GM21528 (cell line): ENCODE results near the gene RTF1.

Experiments
- ATAC-seq: cut with Tn5 transposase; IDR thresholded peaks from one replicate; pipeline ENCODE4 v1.9.1; 2021; ENCODE audit warnings: mild to moderate bottlenecking, moderate library complexity; ENCODE audit not compliant: unreplicated experiment, low FRiP score

The RTF1 gene

DNA sequence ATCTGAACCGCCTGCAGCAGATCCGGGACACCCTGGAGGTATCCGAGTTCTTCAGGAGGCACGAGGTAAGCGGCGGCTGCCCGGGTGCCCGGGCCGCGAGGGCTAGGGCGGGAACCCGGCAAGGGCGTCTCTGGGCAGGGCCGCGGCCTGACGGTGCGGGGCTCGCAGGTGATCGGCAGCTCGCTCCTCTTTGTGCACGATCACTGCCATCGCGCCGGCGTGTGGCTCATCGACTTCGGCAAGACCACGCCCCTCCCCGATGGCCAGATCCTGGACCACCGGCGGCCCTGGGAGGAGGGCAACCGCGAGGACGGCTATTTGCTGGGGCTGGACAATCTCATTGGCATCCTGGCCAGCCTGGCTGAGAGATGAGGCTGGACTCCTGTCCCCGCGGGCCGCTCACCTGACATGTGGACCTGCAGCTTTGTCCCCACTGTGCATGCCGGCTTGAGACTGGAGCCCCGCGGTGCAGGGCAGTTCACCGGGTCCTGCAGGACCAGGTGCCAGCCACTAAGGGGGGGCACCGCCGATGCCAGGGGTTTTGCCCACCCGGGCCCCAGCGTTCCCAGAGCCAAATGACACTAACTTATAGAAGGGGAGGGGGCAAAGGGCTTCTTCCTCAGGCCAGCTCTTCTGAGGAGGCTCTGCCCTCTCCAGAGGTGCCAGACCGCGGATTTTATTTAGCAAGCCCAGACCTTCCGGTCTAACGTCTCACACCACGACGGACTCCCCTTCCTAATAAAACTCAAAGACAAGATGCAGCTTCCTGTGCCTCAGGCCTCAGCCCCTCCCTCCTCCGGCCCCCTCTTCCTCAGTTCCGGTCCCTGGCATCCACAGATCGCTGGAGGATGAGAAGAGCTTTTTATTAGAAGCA, 86.1 kb downstream of the RTF1 start:
- no peak for ATAC-seq

DNA sequence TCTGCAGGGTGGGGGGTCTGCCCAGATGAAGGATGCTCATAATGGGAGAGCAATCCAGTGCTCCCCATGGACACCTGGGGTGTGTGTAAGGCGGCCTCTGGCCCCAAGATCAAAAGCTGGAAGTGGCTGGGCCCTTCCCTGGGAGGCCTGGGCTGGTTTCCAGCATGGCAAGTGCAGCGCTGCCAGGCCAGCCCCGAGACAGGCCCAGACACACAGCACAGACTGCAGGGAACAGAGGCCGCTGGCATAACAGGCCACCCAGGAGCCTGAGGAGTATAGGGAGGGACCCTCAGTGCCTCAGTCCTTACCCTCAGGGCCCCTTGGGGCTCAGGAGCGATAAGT, 86.7 kb downstream of the RTF1 start:
- ATAC-seq, result no peak

DNA sequence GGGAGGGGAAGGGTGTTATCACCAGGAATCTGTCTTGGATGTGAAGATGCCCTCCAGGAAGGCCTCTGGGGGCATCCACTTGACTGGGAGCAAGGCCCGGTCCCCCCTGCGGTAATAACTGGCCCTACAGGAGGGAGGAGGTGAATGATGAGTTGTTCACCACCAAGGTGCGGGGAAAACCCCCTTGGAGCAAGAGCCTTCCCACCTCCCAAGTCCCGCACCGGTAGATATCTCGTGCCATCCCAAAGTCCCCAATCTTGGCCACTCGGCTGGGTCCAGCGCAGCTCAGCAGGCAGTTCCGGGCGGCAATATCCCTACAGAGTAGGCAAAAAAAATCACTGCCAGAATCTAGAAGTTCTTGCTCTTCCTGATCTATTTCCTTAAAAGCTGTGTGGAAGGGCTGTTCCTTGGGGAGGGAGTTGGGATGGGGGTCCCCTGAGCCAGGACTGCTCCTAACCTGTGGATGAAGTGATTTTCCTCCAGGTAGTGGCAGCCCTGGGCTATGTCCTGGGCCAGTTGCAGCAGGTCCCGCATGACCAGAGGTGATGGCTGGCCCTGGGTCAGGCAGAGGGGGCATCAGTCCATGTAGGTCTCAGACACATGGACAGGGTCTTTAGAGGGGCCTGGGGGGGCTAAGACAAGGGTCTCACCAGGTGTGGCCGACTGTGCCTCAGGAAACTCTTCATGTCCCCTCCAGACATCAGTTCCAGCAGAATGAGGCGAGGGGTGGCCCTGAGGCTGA, 88.0 kb downstream of the RTF1 start:
- ATAC-seq, result no peak

DNA sequence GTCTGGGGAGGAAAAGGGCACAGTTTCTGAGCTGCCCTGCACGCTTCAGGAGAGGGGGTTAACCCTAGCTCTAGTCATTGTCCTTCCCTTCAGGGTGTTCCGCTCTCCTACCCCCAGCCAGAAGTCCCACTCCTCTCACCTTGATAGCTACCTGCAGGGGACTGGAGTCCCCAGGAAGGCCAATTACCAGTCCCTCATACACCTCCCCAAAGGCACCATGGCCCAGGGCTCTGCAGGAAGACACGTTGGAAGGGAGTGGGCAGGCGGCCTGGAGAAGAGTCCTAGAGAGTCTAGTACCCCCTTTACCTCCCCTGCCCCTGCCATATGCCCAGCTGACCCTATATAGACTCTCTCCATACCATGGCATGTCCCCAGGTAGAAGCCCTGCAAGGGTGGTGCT, 88.9 kb downstream of the RTF1 start:
- ATAC-seq, result no peak

DNA sequence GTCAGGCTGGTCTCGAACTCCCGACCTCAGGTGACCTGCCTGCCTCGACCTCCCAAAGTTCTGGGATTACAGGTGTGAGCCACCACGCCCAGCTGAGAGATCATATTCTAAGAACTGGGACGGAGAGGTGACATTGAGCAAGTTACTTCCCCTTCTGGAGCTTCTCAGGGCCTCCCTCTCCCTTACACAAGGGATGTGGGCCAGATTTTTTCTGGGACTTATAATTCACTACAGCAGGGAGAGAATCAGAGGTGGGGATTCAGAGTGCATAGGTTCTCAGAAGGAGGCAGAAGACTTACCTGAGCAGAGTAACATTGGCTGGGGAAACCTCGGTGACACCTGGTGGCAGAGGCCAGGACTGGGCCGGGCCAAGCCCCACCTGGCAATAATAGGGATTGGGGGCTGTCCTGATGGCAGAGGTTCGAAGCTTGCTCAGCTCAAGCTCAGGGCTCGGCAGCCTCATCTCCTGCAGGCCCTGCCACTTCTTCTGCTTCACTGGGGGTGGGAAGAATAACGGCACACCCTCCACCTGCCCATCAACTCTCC, 90.0 kb downstream of the RTF1 start:
- ATAC-seq, result no peak

DNA sequence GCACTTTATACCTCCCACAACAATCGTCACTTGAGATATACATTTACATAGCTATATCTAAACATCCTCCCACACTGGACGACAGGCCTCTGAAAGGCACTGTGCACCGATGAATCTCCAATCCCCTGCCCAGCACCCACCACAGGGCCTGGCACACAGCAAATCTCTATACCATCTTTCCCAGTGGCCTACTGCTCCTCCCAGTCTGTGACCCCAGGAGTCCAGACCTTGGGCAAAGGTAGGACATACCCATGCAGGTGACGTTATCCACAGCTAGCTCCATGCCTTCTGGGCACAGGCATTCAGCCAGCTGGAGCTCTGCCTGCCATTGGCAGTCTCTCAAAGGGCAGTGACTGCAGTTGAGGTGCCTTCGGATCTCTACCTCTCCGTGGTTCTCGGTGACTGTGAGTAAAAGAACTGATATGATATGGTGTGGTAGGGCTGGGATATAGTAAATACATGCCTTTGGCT, 91.0 kb downstream of the RTF1 start:
- ATAC-seq, result no peak

DNA sequence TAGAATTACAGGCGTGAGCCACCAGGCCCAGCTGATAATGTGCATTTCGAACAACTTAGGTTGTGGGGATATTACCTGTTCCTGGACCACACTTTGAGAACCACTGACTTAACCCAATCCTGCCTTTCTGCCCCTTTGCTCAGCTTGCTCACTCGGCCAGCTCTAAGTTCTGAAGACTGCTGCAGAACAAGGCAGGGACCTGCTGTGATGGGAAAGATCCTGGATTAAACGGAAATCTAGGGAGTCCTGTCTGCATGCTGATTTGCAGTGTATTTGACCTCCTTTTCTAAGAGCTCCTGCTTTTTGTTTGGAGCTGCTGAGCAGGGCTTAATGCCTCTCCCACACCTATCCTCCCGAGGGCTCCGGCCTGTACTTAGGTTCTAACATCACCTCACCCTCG, 93.8 kb downstream of the RTF1 start:
- ATAC-seq, result no peak

DNA sequence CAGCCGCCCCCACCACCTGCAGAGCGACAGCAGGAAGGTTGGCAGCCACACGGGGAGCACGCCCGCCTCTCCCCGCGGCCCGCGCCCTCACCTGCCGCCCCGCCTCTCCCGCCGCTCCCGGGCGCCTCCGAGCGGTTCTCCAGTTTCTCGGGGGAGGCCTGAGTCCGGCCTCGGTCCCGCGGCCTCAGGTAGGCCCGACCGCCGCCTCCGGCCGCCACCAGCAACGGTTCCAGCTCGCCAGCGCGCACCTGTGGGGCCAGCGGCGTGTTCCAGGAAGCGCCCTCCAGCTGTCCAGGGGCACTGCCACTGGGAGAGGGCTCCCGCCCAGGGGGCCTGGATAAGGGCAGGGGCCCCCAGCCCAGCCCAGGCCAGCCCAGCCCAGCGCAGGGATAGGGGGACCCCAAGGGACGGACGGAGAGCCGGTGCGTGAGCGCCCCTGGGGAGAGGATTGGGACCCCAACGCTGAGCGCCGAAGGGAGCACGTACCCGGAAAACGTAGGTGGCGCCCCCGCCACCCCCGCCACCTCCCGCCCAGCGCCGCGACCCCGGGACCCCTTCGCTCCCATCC, 94.5 kb downstream of the RTF1 start:
- ATAC-seq, result no peak

DNA sequence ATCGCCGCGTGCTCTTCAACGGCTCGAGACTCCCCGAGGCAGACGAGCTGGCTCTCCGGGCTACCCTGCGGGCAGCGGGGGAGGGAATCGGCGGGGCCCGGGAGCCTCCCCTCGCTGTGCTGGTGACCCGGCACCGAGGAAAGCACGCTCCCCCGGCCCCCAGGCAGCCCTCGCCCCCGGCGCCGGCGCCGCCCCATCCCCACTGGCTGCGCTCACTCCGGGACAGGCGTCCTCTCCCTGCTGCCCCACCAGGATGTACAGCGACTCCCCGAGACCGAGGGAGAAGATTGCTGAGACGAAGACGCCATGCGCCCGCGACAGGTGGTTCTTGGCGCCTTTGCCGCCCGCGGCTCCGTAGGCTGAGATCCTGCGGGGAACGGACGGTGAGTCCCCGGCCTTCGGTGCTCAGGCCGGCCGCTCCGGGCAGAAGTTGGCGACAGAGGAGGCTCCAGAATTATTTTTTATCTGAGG, 95.0 kb downstream of the RTF1 start:
- ATAC-seq, result no peak

DNA sequence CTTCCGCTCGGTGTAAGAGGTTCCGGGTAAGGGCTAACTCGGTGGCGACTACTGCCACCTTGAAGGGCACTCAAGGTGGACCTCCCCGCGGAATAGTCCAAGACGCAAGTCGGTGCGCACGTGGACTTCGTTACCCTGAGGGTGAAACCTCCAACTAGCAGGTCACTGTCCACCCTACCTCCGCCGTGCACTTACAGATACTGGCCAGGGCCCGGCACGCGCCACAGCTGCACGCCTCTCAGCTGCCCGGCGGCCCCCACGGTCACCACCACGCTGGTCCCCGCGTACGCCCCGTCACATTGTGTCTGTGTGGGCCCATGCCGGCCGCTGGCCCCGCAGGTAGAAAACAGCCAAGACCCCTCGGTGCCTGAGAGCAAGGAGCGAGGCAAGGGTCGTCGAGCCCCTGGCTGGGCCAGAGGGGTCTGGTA, 95.6 kb downstream of the RTF1 start:
- no peak for ATAC-seq

DNA sequence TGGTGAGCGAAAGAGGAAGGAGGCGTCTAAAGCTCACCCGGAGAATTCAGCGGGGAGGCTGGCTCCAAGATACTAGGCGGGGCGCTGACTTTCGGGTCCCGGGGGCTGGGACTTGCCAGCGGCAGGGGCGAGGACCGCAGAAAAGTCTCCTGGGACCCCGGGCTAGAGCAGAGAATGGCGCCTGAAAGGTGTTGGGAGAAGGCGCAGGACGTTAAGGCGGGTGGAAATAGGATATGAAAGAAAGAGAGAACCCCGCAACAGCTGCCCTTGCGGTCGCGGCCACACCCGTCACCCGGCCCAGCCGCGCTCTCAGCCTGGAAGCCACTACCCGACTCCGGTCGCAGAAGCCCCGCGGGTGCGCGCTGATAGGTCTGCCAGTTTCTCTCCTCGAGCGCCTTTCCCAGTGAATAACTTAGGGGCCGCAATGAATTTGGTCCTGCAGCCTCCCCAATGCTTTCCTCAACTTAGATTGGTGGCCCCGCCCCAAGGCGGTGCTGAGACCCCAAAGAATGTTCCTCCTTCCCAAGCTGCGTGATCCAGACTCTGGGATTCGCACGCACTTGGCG, 96.1 kb downstream of the RTF1 start:
- no peak for ATAC-seq

DNA sequence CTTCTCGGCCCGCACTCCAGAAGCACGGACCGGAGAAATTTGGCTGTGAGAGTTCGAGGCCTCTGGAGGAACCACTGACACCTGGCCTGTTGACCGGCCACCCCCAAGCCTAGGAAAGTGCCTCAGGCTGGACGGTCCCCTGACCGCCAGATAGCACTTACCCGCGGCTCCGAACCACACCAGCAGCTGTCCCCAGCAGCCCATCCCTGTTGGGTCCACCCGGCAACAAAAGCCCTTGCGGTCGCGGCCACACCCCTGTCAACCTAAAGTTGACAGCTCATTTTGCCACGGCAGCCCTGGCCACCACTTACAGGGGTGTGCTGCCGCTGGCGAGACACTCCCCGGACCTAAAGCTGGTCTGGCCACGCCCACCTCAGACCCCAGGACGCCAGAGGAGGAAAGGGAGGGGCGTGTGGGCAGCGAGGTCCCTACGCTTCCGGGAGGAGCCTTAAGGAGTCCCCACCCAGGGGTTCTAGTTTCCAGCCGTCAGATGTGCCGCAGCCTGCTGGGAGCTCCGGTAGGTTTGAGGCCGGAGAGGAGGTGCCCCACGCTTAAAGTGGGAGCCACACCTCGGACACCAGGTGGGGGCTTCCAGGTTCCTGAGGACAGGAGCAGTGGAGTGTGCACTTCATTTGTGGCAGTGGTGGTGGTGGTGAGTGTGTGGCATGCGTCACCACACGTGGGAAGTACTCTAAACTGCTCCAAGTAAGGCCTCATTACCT, 96.8 kb downstream of the RTF1 start, which contains the start of gene LTK:
Gene LTK (minus strand): TSS at position 322 of the 722 bp plus-strand sequence. CDS start 118 bp downstream, at position 204.
- ATAC-seq, result no peak

DNA sequence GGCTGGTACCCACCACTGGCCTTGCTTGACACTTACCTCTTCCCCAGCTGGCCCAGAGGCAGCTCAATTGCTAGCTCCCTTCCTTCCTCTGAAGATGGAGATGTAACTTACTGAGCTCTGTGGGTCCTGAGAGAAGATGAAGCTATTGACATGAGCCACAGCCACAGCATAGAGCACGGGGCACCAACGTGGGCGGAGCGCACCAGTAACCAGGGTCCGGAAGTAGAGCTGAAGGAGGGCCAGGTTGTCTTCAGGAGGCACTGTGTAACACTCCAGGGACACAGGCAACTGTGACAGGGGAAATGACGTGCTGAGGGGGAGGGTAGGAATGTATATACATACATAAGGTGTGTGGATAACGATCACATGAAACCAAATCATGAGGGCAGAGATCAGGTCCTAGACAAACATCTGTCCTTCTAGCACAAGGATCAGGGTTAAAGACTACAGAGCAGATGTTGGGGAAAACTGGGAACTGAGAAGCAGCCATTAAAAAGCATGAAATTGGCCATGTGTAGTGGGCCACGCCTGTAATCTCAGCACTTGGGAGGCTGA, 101.1 kb downstream of the RTF1 start:
- no peak for ATAC-seq

DNA sequence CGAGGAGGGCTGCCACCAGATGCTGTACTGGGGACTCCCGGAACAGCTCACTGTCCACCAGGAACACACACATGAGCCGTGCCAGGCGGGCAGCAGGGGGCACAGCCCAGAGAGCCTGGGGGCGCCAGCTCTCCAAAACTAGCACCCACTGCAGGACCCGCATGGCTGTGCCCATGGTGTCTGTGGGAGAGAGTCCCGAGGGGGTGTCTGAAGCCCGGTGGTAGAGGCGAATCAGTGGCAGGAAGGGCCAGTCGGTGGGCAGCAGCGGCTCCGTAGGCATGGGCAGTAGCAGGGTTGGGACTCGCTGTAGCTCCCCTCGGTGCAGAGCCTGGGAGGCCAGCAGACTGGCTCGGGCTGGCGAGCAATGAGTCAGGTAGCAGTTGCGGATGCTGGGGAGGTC, 103.7 kb downstream of the RTF1 start:
- ATAC-seq, result no peak

DNA sequence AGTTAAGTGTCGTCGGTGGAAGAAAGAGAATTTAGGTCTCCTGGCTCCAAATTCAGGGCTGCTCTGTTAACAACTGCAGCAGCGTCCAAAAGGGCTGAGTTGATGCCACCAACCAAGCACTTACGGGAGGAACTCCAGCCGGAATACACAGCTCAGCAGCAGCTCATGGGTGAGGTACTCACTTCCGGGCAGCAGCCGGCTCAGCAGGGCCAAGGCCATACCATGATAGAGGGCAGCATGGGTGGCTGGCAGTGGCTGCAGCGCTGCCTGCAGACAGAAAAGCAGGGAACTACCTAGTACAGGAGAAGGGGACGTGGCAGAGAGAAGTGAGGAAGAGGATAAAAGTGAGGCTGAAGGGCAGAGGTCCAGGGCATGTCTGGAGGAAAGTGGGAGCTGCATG, 104.7 kb downstream of the RTF1 start:
- no peak for ATAC-seq

DNA sequence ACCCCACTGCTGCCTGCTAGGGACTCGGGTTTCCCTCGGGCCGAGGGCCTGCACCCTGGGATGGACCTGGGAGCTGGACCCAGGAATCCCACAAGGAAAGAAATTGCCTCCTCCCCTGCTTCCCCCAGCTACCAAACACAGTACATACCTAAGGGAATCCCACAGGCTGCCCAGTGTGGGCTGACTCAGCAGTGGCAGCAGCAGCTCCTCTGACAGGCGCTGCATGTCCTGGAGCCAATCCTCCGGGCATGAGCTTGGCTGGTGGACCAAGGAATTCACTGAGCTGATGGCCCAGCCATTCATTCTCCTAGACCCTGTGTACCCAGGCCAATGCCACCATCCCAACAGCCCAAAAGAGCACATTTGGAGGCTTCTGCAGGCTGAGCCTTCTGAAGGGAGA, 106.2 kb downstream of the RTF1 start:
- no peak for ATAC-seq

DNA sequence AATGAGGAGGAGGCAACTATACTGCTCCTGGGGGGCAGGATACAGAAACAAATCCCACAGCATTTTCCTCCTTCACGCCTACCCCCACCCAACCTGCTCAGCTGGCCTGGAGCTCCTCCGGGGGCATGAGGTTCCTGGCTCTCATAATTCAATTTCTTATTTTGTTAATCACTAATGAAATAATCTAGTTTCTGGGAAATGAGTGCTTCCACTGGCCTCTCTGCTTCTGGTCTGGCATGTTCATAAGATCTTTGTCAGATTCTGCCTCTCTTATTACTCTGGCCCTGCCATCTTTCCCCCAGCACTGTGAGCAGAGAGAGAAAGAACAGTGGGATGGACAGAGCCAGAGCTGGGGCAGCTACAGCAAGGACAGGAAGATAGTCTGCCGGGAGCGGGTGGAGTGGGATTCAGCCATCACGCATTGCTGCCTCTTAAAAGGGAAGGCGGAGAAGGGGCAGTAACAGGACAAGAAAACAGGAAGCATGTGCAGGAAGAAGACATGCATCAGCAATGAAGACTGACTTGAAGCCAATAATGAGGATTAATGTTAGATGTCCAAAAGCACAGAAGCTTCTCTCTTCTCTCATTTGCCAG, 113.6 kb downstream of the RTF1 start:
- ATAC-seq, result no peak
